MM.1S (cell line): ENCODE data around the gene PIN1.

Experiments
- DNase-seq: peaks from one replicate; pipeline ENCODE4 v3.0.0-alpha.2; 2015
- H2AFZ ChIP-seq: fragments of 300-600 bp; sonication (generic); 2 replicates; pipeline ENCODE4 v1.6.0; 2016; ENCODE audit warnings: antibody characterized with exemption, low read length
- H3F3A ChIP-seq: fragments of 300-600 bp; sonication (generic); 2 replicates; pipeline ENCODE4 v1.6.1; 2016; ENCODE audit warnings: mild to moderate bottlenecking, antibody characterized with exemption, low read length, moderate library complexity, mixed read lengths; ENCODE audit not compliant: insufficient read depth
- H3K27ac ChIP-seq: fragments of 300-600 bp; sonication (generic); 2 replicates; pipeline ENCODE4 v1.5.1; 2016; ENCODE audit warnings: mild to moderate bottlenecking, low read length
- H3K27me3 ChIP-seq: fragments of 300-600 bp; sonication (generic); replicated peaks from 2 replicates; pipeline ENCODE4 v1.6.0; 2016; ENCODE audit warnings: low read length; ENCODE audit not compliant: insufficient read depth
- H3K36me3 ChIP-seq: fragments of 300-600 bp; sonication (generic); replicated peaks from 2 replicates; pipeline ENCODE4 v1.6.1; 2016; ENCODE audit warnings: mild to moderate bottlenecking, low read length, mixed read lengths; ENCODE audit not compliant: insufficient read depth
- H3K4me1 ChIP-seq: fragments of 300-600 bp; sonication (generic); 2 replicates; pipeline ENCODE4 v1.6.1; 2016; ENCODE audit warnings: low read length, mixed read lengths
- H3K4me2 ChIP-seq: fragments of 300-600 bp; sonication (generic); 2 replicates; pipeline ENCODE4 v1.6.0; 2016; ENCODE audit warnings: low read depth, low read length
- H3K4me3 ChIP-seq: fragments of 300-600 bp; sonication (generic); 2 replicates; pipeline ENCODE4 v1.5.1; 2016; ENCODE audit warnings: low read length, mixed read lengths
- H3K79me2 ChIP-seq: fragments of 300-600 bp; sonication (generic); 2 replicates; pipeline ENCODE4 v1.6.1; 2016; ENCODE audit warnings: mixed run types, low read length, mixed read lengths
- H3K9ac ChIP-seq: fragments of 300-600 bp; sonication (generic); 2 replicates; pipeline ENCODE4 v1.6.1; 2016; ENCODE audit warnings: low read length, mixed read lengths
- H3K9me2 ChIP-seq: fragments of 300-600 bp; sonication (generic); replicated peaks from 2 replicates; pipeline ENCODE4 v1.6.1; 2016; ENCODE audit warnings: mild to moderate bottlenecking, low read length, mixed read lengths; ENCODE audit not compliant: insufficient read depth
- H3K9me3 ChIP-seq: fragments of 300-600 bp; sonication (generic); replicated peaks from 2 replicates; pipeline ENCODE4 v1.6.1; 2016; ENCODE audit warnings: mild to moderate bottlenecking, low read length, mixed read lengths; ENCODE audit not compliant: insufficient read depth
- H4K20me1 ChIP-seq: fragments of 300-600 bp; sonication (generic); 2 replicates; pipeline ENCODE4 v1.6.1; 2016; ENCODE audit warnings: mild to moderate bottlenecking, low read length, moderate library complexity, mixed read lengths; ENCODE audit not compliant: insufficient read depth
- CTCF ChIP-seq: fragments of 300-600 bp; sonication (generic); IDR thresholded peaks from 2 replicates; pipeline ENCODE4 v1.5.1; 2016; ENCODE audit warnings: antibody characterized with exemption, low read length, mixed read lengths
- EZH2 ChIP-seq: fragments of 300-600 bp; sonication (generic); optimal IDR thresholded peaks from 2 replicates; pipeline ENCODE3; 2017; ENCODE audit warnings: low read depth, mild to moderate bottlenecking, antibody characterized with exemption, low read length, mixed read lengths
- EZH2phosphoT487 ChIP-seq: fragments of 300-600 bp; sonication (generic); IDR thresholded peaks from 2 replicates; pipeline ENCODE4 v1.6.1; 2018; ENCODE audit warnings: antibody characterized with exemption, low read length

Gene PIN1

DNA sequence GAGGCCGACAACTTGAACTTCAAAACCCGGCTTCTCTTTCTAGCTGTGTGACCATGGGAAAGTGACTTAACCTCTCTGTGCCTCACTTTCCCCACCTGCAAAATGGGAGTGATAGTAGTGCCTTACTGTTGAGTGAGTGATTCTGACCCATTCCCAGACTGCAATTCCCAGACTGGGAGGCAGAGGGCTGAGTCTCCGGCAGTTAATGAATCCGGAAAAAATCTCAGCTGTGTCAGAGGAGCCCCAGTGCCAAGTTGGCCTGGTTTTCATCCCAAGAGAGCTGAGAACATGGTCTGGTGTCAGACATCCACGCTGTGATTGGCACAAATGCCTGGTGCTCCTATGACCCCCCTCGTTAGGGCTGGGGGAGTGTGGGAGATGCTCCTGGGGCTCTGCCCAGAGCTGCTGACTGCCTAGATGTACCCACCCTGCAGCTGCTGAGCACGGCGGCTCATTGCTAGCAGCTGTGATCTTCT lies 50.0 kb downstream of the PIN1 start:
- Histone ChIP-seq H4K20me1 (no peaks in the 10 kb centered on the region), H3K9me3 (no peaks in the 10 kb centered on the region), H3K27me3 (peaks cover 55% of the 10 kb centered on the region), H3F3A (no peaks in the 10 kb centered on the region), H3K27ac (no peak overlapping the region), H3K4me3 (no peak overlapping the region), H3K4me1 (no peaks in the 10 kb centered on the region), H3K9me2 (no peaks in the 10 kb centered on the region), H3K36me3 (no peaks in the 10 kb centered on the region), H3K4me2 (no peak overlapping the region), H3K9ac (no peak overlapping the region), H2AFZ (no peak overlapping the region), H3K79me2 (no peaks in the 10 kb centered on the region)
- TF ChIP-seq EZH2 = no peak
- TF ChIP-seq EZH2phosphoT487 = no peak
- TF ChIP-seq CTCF = no peak
- DNase-seq = no peak

DNA sequence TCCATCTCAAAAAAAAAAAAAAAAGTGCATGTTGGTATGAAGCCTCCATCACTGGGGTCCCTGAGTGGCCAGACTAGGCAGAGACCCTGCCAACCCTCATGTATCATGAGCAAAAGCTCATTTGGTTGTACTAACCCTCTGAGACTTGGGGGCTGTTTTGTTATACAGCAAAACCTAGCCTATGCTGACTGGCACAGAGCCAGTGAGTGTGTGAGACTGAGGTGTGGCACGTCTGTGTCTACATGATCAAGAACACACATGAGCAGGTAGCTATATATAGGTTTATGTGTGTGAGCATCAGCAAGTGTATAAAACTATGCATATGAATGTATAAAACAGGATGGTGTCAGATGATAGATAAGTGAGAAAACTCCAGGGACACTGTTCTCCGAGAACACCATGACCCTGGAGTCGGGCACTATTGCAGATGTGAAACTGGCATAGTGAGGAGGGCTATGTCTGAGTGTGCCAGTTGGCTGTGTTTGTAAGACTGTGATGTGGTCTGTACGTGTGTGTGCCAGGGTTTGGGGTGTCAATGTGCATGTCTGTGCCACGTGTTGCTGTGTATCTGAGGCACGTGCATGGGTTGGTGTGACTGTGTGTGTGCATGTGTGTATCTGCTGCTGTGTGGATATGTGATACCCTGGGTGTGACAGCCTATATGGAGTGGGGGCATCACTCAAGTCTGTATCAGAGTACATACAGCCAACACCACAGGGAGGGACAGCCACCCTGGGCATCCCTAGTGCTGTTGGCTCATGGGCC lies 56.7 kb downstream of the PIN1 start:
- no peak overlapping the region for H3K9ac ChIP-seq
- no peak overlapping the region for H3K27ac ChIP-seq
- no peak overlapping the region for H3K4me3 ChIP-seq
- H3K36me3 ChIP-seq = no peaks in the 10 kb centered on the region
- no peak for TF ChIP-seq EZH2phosphoT487
- no peak for TF ChIP-seq CTCF
- no peak for TF ChIP-seq EZH2
- H3K4me1 ChIP-seq = no peaks in the 10 kb centered on the region
- H3K79me2 ChIP-seq = no peaks in the 10 kb centered on the region
- no peak overlapping the region for H3K4me2 ChIP-seq
- H3F3A ChIP-seq = no peaks in the 10 kb centered on the region
- no peak overlapping the region for H2AFZ ChIP-seq
- H4K20me1 ChIP-seq = no peaks in the 10 kb centered on the region
- H3K9me3 ChIP-seq = no peaks in the 10 kb centered on the region
- H3K9me2 ChIP-seq = no peaks in the 10 kb centered on the region
- no peak for DNase-seq
- H3K27me3 ChIP-seq = peaks cover 80% of the 10 kb centered on the region
